ENCODE results near the gene PLXNA1. TPM values are rescaled to one million over a fixed set of nuclear protein-coding genes. Genes with fewer than 3 reads are reported as not detected.

The PLXNA1 gene
- total and polyA plus RNA-seq, 9 of the 15 experiments (the other 6 are each of a cell fraction or from before 2014, with no cell fraction given), result 0.23 to 59.9 (median 16.8) TPM

DNA sequence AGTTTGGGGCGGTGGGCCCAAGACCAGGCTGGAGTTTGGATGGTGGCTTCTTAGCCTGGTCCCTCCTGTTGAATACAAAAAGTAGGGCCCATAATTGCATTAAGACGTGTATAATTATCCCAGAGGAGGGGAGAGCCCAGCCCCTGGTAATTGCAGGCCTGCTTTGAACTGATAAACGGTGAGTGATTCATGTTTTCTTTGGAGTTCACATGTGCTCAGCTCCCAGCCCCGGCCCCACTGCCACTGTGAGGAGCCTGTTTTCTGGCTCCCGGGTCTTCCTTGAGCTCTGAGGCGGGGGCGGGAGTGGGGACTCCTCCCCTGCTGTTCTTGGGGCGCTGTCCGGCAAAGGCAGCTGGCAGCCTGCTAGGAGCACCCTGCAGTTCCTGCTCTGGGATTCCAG is 3.1 kb downstream of the PLXNA1 start (continued):
- TF ChIP-seq, protein P1, sequence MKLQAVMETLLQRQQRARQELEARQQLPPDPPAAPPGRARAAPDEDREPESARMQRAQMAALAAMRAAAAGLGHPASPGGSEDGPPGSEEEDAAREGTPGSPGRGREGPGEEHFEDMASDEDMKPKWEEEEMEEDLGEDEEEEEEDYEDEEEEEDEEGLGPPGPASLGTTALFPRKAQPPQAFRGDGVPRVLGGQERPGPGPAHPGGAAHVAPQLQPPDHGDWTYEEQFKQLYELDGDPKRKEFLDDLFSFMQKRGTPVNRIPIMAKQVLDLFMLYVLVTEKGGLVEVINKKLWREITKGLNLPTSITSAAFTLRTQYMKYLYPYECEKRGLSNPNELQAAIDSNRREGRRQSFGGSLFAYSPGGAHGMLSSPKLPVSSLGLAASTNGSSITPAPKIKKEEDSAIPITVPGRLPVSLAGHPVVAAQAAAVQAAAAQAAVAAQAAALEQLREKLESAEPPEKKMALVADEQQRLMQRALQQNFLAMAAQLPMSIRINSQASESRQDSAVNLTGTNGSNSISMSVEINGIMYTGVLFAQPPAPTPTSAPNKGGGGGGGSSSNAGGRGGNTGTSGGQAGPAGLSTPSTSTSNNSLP (IDR thresholded peaks at IDR 0.05; ENCODE audit: borderline replicate concordance, low read depth, low read length), result peak; percentile 82; the same call in 1 of the 2 replicates
- no peak for TF ChIP-seq CLOCK (CRISPR knock-in tag; IDR thresholded peaks at IDR 0.05; ENCODE audit: borderline replicate concordance)
- no peak for TF ChIP-seq POLR2B (IDR thresholded peaks at IDR 0.05; ENCODE audit: low read depth, partially characterized antibody)
- TF ChIP-seq ZNF263 (CRISPR knock-in tag; IDR thresholded peaks at IDR 0.05; ENCODE audit: borderline replicate concordance), result no peak
- no peak for TF ChIP-seq SREBF2 (CRISPR knock-in tag; IDR thresholded peaks at IDR 0.05)
- TF ChIP-seq MEIS2 (IDR thresholded peaks at IDR 0.05; ENCODE audit: partially characterized antibody), result peak; percentile 95
- no peak for TF ChIP-seq FOXK1 (CRISPR knock-in tag; IDR thresholded peaks at IDR 0.05; ENCODE audit: borderline replicate concordance)
- TF ChIP-seq TAL1 (IDR thresholded peaks at IDR 0.05), result peak; percentile 79
- no peak for TF ChIP-seq HDAC6 (IDR thresholded peaks at IDR 0.05; ENCODE audit: low read depth, low read length)
- TF ChIP-seq ZNF76 (CRISPR knock-in tag; IDR thresholded peaks at IDR 0.05; ENCODE audit: borderline replicate concordance), result no peak
- TF ChIP-seq, protein P2, sequence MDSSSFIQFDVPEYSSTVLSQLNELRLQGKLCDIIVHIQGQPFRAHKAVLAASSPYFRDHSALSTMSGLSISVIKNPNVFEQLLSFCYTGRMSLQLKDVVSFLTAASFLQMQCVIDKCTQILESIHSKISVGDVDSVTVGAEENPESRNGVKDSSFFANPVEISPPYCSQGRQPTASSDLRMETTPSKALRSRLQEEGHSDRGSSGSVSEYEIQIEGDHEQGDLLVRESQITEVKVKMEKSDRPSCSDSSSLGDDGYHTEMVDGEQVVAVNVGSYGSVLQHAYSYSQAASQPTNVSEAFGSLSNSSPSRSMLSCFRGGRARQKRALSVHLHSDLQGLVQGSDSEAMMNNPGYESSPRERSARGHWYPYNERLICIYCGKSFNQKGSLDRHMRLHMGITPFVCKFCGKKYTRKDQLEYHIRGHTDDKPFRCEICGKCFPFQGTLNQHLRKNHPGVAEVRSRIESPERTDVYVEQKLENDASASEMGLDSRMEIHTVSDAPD (CRISPR knock-in tag; IDR thresholded peaks at IDR 0.05), result no peak
- TF ChIP-seq ESRRB (CRISPR knock-in tag; IDR thresholded peaks at IDR 0.05; ENCODE audit: borderline replicate concordance), result no peak
- TF ChIP-seq, protein P3, sequence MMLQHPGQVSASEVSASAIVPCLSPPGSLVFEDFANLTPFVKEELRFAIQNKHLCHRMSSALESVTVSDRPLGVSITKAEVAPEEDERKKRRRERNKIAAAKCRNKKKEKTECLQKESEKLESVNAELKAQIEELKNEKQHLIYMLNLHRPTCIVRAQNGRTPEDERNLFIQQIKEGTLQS (IDR thresholded peaks at IDR 0.05), result peak; percentile 39; the same call in 1 of the 2 replicates
- TF ChIP-seq, protein P3 (CRISPR knock-in tag; conservative IDR thresholded peaks at IDR 0.05), result no peak
- TF ChIP-seq LARP7 (IDR thresholded peaks at IDR 0.05), result no peak
- no peak for TF ChIP-seq HMGN3 (IDR thresholded peaks at IDR 0.05; ENCODE audit: borderline replicate concordance, extremely low read depth, insufficient read length, low read depth, low read length)
- no peak for TF ChIP-seq HDGF (IDR thresholded peaks at IDR 0.05)
- TF ChIP-seq JUND (IDR thresholded peaks at IDR 0.05; ENCODE audit: borderline replicate concordance, low read depth, low read length), result peak; percentile 80
- peak; percentile 70; the same call in 1 of the 3 replicates for TF ChIP-seq JUND (tag; IDR thresholded peaks at IDR 0.05; ENCODE audit: borderline replicate concordance, low read depth, low read length)
- no peak for TF ChIP-seq ASH1L (IDR thresholded peaks at IDR 0.05; ENCODE audit: borderline replicate concordance, low read depth, partially characterized antibody)
- no peak for TF ChIP-seq ZNF561 (CRISPR knock-in tag; conservative IDR thresholded peaks at IDR 0.05)
- no peak for TF ChIP-seq ZNF274 (IDR thresholded peaks at IDR 0.05; ENCODE audit: borderline replicate concordance, low read depth, low read length)
- TF ChIP-seq CBX8 (IDR thresholded peaks at IDR 0.05; ENCODE audit: borderline replicate concordance, extremely low read depth, low read depth, low read length, poor library complexity, severe bottlenecking), result no peak

Measured in K562 (cell line).